Activated naive CD4-positive, alpha-beta T cell treated with Interleukin-2 at 50 U/mL for 16 hours (primary cell): Measurements from ENCODE around the gene L3MBTL1.

Source experiments
- DNase-seq: peaks from one replicate; pipeline ENCODE4 v3.0.0-alpha.2; 2020

Gene L3MBTL1

DNA sequence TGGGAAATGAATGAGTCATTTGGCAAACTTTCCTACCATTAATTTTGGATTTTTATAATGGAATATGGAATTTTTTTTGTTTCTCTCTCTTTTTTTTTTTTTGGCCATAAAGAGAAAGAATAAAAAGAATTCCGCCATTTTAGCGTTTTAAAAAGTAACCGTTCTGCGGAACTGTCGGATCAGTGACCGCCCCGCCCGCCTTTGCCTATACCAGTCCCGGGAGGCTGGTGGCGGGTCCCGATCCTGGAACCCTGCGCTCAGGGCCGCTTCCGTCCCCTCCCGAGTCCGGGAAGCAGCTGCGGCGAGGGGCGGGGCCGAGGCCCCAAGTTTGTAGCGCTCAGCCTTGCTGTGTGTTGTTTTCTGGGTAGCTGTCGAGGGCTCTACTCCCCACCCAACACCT is 609 bp downstream of the L3MBTL1 start:
- no peak for DNase-seq

- DNase-seq: no peak
Measured at GRCh38 chr20:43508604-43509040, 1.1 kb downstream of the L3MBTL1 start.

GRCh38 chr20:43511879-43512278 is 4.4 kb downstream of the L3MBTL1 start:
- DNase-seq: no peak

DNA sequence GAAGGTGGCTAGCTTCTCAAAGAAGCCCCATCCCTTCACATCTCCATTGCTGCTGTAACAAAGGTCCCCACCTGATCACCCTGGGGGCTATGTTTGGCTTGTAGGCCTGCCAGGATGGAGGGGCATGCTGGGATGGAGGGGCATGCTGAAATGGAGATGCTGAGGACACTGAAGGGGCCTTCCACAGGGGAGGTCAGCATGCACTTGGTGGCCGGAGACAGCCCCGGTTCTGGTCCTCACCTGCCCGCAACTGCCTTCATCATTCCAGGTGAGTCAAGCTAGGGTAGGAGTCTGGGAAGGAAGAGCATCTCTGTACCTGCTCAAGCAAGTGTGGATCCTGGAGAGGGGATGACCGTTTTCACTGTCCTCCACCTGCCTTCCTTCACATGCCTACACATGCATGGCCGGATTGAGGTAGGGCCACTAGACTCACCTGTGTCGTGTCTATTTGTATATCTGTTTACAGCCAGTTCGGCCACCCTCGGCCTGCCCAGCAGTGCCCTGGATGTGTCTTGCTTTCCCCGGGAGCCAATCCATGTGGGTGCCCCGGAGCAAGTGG is 6.0 kb downstream of the L3MBTL1 start:
- DNase-seq: no peak

GRCh38 chr20:43513931-43514647 is 6.6 kb downstream of the L3MBTL1 start:
- DNase-seq: peak; percentile 91

DNA sequence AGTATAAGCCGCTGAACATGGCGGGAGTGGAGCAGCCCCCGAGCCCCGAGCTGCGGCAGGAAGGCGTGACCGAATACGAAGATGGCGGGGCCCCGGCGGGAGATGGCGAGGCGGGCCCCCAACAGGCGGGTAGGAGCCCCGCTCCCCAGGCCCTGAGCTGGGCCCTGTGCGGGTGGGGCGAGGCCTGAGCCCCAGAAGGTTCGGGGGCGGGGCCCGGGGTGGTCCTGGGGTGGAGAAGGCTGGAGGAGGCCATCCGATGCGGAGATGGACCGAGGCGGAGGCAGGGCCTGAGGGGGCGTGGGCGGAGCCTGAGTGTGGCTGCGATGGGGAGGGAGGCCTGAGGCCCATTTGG is 7.1 kb downstream of the L3MBTL1 start:
- DNase-seq: no peak

- no peak for DNase-seq
Measured at GRCh38 chr20:43515628-43516027, 8.1 kb downstream of the L3MBTL1 start.

- DNase-seq: no peak
Measured at GRCh38 chr20:43516251-43516824, 8.8 kb downstream of the L3MBTL1 start.

DNA sequence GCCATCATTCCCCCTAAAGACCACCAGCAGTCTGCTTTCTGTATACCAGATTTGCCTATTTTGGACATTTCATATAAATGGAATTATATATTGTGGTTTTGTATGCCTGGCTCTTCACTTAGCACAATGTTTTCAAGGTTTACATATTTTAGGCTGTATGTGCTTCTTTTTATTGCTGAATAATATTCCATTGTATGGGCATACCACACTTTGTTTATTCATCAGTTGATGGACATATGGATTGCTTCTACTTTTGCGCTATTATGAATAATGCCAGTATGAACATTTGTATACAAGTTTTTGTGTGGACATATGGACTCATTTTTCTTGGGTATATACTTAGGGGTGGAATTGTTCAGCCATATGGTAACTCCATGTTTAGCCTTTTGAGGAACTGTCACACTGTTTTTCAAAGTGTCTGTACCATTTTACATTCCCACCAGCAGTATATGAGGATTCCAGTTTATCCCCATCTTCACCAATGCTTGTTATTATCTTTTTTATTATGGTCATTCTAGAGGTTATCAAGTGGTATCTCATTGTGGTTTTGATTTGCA is 12.7 kb downstream of the L3MBTL1 start:
- DNase-seq: no peak

GRCh38 chr20:43525021-43525420 is 17.5 kb downstream of the L3MBTL1 start:
- no peak for DNase-seq

DNA sequence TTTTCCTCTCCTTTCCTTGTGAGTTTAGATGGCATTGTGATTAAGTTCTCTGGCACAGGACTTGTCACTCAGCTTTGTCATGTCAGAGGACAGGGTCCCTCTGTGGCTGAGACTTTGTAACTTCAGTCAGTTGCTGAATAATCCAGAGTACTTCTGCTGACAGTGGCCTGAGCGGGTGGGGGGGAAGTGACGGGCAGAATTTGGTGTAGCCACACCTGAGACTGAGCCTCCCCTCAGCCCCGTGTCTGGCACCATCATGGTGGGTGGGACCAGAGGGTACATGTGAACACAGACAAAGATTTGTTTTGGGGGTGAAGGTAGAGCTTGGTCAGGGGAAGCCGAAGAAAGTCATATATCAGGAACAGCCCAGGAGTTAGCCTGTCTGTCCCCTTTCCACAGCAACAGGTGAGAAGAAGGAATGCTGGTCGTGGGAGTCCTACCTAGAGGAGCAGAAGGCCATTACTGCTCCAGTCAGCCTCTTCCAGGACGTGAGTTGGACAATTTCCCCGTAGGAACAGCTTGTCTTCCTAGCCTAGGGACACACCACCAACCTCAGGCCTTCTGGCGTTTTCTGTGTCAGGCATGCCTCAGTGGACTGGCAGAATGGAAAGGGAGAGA is 20.9 kb downstream of the L3MBTL1 start:
- no peak for DNase-seq

GRCh38 chr20:43529051-43529450 is 21.6 kb downstream of the L3MBTL1 start:
- DNase-seq: no peak

DNA sequence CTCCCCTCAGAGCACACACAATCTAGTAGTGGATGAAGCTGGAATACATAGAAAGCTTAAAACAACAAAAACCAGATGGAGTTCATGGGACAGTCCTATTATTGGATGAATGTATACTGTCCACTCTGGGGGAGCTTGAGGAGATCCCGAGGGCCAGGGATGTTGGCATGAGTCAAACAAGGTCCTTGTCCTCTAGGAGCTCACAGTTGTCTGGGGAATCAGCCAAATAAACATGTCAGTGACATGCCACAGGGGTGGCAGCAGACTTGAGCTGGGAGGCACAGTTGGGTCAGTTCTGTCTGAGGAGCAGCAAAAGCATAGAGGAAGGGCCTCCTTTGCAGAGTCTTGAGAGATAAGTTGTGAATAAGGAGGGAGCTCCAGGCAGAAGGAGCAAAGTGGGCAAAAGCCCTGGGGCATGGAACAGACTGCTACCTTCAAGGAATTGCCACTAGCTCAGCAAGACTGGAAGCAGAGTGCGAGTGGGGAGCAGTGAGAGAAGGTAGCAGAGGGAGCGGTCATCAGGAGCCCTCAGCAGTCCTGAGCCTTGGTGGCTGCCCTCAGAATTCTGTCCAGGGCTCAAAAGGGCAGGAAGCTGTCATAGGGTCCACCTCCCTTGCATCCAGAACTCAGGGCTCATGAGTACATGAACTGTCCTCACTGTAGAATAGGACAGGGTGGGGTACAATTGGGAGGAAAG is 22.1 kb downstream of the L3MBTL1 start:
- no peak for DNase-seq

DNA sequence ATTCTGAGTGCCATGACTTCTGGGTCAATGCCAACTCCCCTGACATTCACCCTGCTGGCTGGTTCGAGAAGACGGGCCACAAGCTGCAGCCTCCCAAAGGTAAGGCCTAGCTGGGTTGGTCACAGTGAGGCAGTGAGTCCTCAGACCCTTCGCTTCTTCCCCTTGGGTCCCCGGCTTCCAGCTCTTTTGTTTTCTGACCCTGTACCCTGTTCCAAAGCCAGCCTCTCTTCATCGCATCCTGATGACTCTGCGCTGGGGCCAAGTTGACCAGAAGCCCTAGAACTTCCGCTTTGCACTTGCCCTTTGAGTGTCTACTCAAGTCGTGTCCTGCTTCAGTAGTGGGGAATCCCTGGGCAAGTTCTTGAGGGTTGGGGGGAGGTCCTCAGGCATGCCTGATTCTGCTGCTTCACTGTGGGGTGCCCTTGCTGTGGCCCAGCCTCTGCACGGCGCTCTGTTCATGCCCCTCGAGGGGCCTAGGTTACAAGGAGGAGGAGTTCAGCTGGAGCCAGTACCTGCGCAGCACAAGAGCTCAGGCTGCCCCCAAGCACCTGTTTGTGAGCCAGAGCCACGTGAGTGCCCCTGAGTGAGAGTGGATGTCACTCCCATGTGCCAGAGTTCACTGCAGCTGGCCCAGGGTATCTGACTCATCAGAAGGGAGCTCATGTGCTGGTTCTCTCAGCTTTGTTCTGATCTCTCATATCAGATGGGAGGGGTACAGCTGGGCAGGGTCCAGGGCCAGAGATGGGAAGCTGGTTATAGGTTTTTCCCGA is 23.0 kb downstream of the L3MBTL1 start:
- no peak for DNase-seq

DNA sequence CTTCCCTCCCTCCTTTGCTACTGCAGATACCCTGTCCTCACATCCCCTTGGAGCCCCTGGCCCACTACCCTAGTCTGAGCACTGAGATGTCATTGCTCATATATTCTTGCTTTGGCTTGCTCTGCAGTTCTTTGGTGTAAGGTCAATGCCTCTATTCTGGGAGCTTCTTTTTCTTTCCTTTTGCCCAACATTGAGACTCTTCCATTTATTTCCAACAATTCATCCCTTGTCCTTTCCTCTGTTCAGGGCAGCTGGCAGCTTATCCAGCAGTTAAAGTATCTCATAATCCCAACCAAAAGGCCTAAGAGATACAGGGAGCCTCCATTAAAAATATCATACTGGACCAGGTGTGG is 23.6 kb downstream of the L3MBTL1 start:
- no peak for DNase-seq

DNA sequence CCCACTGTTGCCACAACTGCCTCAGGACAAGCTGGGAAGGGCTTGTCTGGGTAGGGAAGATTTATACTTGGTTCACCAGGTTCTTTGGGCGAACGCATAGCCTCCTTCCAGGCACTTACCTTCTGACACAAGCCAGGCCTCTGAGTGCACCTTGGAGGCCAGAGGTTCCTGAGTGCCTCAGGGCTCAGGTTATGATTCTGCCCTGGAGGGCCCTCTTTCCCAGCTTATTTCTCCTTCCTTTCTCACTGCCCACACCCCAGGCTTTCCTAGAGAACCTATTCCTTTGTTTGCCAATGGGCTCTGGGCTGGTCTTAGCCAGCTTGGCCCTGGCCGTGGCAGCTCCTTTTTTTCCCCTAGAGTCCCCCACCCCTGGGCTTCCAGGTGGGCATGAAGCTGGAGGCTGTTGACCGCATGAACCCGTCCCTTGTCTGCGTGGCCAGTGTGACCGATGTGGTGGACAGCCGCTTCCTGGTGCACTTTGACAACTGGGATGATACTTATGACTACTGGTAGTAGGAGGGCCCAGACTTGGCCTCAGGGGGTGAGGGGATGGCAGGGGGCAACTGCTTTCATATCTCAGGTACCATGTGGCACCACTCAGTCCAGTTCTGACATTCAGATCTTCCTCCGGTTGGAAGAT is 25.0 kb downstream of the L3MBTL1 start:
- DNase-seq: no peak

- DNase-seq: no peak
Measured at GRCh38 chr20:43533060-43533459, 25.6 kb downstream of the L3MBTL1 start.

GRCh38 chr20:43534016-43534415 is 26.5 kb downstream of the L3MBTL1 start:
- no peak for DNase-seq

DNA sequence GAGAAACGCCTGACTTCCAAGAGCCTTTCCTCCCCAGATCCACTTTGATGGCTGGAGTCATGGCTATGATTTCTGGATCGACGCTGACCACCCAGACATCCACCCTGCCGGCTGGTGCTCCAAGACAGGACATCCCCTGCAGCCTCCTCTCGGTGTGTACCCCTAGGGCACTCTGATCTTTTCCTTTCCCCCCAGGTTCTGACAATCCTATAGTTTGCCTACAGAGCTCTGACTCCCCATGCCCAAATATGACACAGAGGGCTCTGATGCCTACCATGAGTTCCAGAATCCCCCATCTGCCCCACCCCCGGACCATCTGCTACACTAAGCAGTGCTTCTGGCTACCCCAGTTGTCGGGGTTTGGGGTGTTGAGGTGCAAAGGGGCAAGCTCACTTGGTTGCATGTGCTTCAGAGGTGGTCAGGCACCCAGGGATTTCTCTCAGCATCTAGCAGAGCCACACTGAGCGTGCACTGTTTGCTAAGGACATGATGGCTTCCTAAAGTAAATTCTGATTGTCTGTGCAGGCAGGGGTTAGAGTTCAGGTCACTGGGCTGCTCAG is 27.4 kb downstream of the L3MBTL1 start:
- no peak for DNase-seq

DNA sequence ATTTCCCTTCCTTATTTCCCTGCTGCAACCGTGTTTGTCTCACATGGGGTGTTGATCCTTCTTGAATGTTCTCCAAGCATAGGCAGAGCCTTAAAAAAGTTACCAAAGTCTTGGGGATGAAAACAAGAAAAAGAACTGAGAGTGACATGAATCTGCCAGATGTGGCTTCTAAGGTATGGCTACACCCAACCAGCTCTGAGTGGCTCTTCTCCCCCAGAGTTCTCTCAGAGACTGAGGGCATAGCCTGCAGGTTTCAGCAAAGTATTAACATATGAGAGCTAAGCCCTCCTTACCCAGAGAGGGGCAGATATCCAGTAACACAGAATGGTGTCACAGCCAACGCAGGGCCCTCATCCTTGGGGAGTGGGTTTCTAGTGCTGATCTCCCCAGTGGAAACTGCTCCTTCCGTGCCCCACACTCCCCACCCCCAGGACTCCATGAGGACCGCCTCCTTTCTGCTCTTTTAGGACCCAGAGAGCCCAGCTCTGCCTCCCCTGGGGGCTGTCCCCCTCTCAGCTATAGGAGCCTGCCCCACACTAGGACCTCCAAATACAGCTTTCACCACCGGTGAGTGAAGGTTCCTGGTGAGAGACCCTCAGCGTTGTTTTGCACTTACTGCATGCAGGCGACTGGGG is 28.0 kb downstream of the L3MBTL1 start:
- DNase-seq: no peak
